IMR-90 (cell line): ENCODE results near the gene EMC8. TPM values are rescaled to one million over a fixed set of nuclear protein-coding genes. Genes with fewer than 3 reads are reported as not detected.

Source experiments
- ATAC-seq: fragments of 200-7000 bp; cut with Tn5 transposase; 2 replicates; pipeline ENCODE4 v1.9.1; 2020; ENCODE audit warnings: low read depth, mild to moderate bottlenecking, moderate library complexity
- BruUV-seq: library from RNA; stranded (reverse); fragments of 400-500 nt; replicated peaks from 2 replicates; lab custom pipeline; 2021; lab: Mats Ljungman, UMichigan
- CTCF ChIA-PET: fragments of 300-600 bp; formaldehyde crosslinking; extraction: SDS; loops from one replicate; lab custom pipeline; 2021; ENCODE audit warnings: antibody characterized with exemption; lab: Yijun Ruan, JAX
- POLR2A ChIA-PET: fragments of 300-600 bp; sonication (Branson Sonifier 250); formaldehyde crosslinking; loops from one replicate; lab custom pipeline; 2022; ENCODE audit warnings: antibody characterized with exemption; ENCODE audit not compliant: unreplicated experiment; lab: Charles Lee
- DNase-seq: peaks from one replicate; pipeline ENCODE4 v3.0.0; 2013
- H2AFZ ChIP-seq: replicated peaks from 2 replicates; pipeline ENCODE3; 2013; ENCODE audit warnings: low read length, mild to moderate bottlenecking; ENCODE audit not compliant: poor library complexity
- H2AK5ac ChIP-seq: 2 replicates; pipeline ENCODE4 v1.6.1; 2013; ENCODE audit warnings: low read depth, low read length, inconsistent platforms
- H2AK9ac ChIP-seq: replicated peaks from 2 replicates; pipeline ENCODE3; 2013; ENCODE audit warnings: mild to moderate bottlenecking, low read depth, low read length, moderate library complexity; ENCODE audit not compliant: poor library complexity
- H2BK120ac ChIP-seq: 2 replicates; pipeline ENCODE4 v1.6.1; 2013; ENCODE audit warnings: low read depth, low read length, inconsistent platforms
- H2BK15ac ChIP-seq: 3 replicates; pipeline ENCODE4 v1.6.1; 2013; ENCODE audit warnings: low read depth, low read length, inconsistent platforms
- H2BK20ac ChIP-seq: 2 replicates; pipeline ENCODE4 v1.6.1; 2013; ENCODE audit warnings: low read depth, mild to moderate bottlenecking, inconsistent platforms, low read length, moderate library complexity
- H2BK5ac ChIP-seq: 2 replicates; pipeline ENCODE4 v1.6.1; 2013; ENCODE audit warnings: mild to moderate bottlenecking, low read depth, low read length, inconsistent platforms; ENCODE audit not compliant: poor library complexity, severe bottlenecking
- H3K14ac ChIP-seq: replicated peaks from 2 replicates; pipeline ENCODE4 v1.6.1; 2013; ENCODE audit warnings: low read depth, low read length, inconsistent platforms
- H3K18ac ChIP-seq: 2 replicates; pipeline ENCODE4 v1.6.1; 2013; ENCODE audit warnings: low read depth, low read length, control low read depth
- H3K23ac ChIP-seq: 2 replicates; pipeline ENCODE4 v1.6.1; 2013; ENCODE audit warnings: low read depth, low read length, inconsistent platforms
- H3K27ac ChIP-seq: 2 replicates; pipeline ENCODE4 v1.5.1; 2013; ENCODE audit warnings: mild to moderate bottlenecking, control low read depth, low read length; ENCODE audit not compliant: insufficient read depth
- H3K27me3 ChIP-seq: 2 replicates; pipeline ENCODE4 v1.6.1; 2013; ENCODE audit warnings: low read length; ENCODE audit not compliant: control insufficient read depth, insufficient read depth
- H3K36me3 ChIP-seq: 2 replicates; pipeline ENCODE4 v1.6.1; 2013; ENCODE audit warnings: low read length, mixed read lengths; ENCODE audit not compliant: control insufficient read depth, insufficient read depth
- H3K4ac ChIP-seq: 2 replicates; pipeline ENCODE4 v1.6.1; 2013; ENCODE audit warnings: low read depth, low read length, inconsistent platforms
- H3K4me1 ChIP-seq: 2 replicates; pipeline ENCODE4 v1.6.1; 2013; ENCODE audit warnings: low read length, mixed read lengths; ENCODE audit not compliant: control insufficient read depth, insufficient read depth
- H3K4me2 ChIP-seq: 2 replicates; pipeline ENCODE4 v1.6.1; 2013; ENCODE audit warnings: low read depth, mild to moderate bottlenecking, control low read depth, low read length, moderate library complexity
- H3K4me3 ChIP-seq: 2 replicates; pipeline ENCODE4 v1.5.1; 2013; ENCODE audit warnings: low read depth, mild to moderate bottlenecking, control low read depth, low read length, moderate library complexity; ENCODE audit not compliant: insufficient read depth
- H3K56ac ChIP-seq: 2 replicates; pipeline ENCODE4 v1.6.1; 2013; ENCODE audit warnings: low read length, inconsistent platforms; ENCODE audit not compliant: insufficient read depth; ENCODE audit errors: extremely low read depth
- H3K79me1 ChIP-seq, 2 experiments: 2 replicates each; pipeline ENCODE4 v1.6.1; 2013; ENCODE audit warnings: low read length in 2 of 2, inconsistent platforms in 1 of 2, low read depth in 1 of 2
- H3K9ac ChIP-seq: 2 replicates; pipeline ENCODE4 v1.6.1; 2013; ENCODE audit warnings: low read depth, low read length, control low read depth
- H3K9me1 ChIP-seq: 2 replicates; pipeline ENCODE4 v1.6.1; 2013; ENCODE audit warnings: low read length, inconsistent platforms; ENCODE audit not compliant: insufficient read depth
- H3K9me3 ChIP-seq: 2 replicates; pipeline ENCODE4 v1.6.1; 2013; ENCODE audit warnings: low read length; ENCODE audit not compliant: control insufficient read depth, insufficient read depth
- H4K20me1 ChIP-seq: 2 replicates; pipeline ENCODE4 v1.6.1; 2013; ENCODE audit warnings: low read length, inconsistent platforms; ENCODE audit not compliant: insufficient read depth
- H4K5ac ChIP-seq: 2 replicates; pipeline ENCODE4 v1.6.1; 2013; ENCODE audit warnings: mild to moderate bottlenecking, low read depth, low read length, control low read depth
- H4K8ac ChIP-seq, 2 experiments: 2 replicates each; pipeline ENCODE4 v1.6.1; 2013; ENCODE audit warnings: low read depth in 2 of 2, low read length in 2 of 2, control low read depth in 1 of 2, inconsistent platforms in 1 of 2
- H4K91ac ChIP-seq: 2 replicates; pipeline ENCODE4 v1.6.1; 2013; ENCODE audit warnings: low read depth, low read length, inconsistent platforms; ENCODE audit not compliant: insufficient read depth
- BHLHE40 ChIP-seq: fragments of 150-350 bp; IDR thresholded peaks from 2 replicates; pipeline ENCODE4 v1.6.1; 2016; ENCODE audit warnings: mild to moderate bottlenecking, low read depth, low read length
- CEBPB ChIP-seq: IDR thresholded peaks from 2 replicates; pipeline ENCODE4 v1.6.1; 2012; ENCODE audit warnings: low read depth, low read length, improper control_type of control experiment
- CHD1 ChIP-seq: IDR thresholded peaks from 2 replicates; pipeline ENCODE4 v1.6.1; 2012; ENCODE audit warnings: low read depth, low read length, improper control_type of control experiment
- ELK1 ChIP-seq: fragments of 150-350 bp; IDR thresholded peaks from 2 replicates; pipeline ENCODE4 v1.6.1; 2016; ENCODE audit warnings: low read depth, mild to moderate bottlenecking, low read length, moderate library complexity, borderline replicate concordance
- FOS ChIP-seq: fragments of 150-350 bp; IDR thresholded peaks from 2 replicates; pipeline ENCODE4 v1.6.1; 2016; ENCODE audit warnings: low read depth, low read length
- MAFK ChIP-seq: IDR thresholded peaks from 2 replicates; pipeline ENCODE4 v1.6.1; 2012; ENCODE audit warnings: low read depth, low read length, improper control_type of control experiment
- MAZ ChIP-seq: IDR thresholded peaks from 2 replicates; pipeline ENCODE4 v1.6.1; 2012; ENCODE audit warnings: low read depth, mild to moderate bottlenecking, low read length, improper control_type of control experiment, moderate library complexity, borderline replicate concordance
- MXI1 ChIP-seq: IDR thresholded peaks from 2 replicates; pipeline ENCODE4 v1.6.1; 2012; ENCODE audit warnings: low read depth, mild to moderate bottlenecking, low read length, moderate library complexity, borderline replicate concordance
- NFE2L2 ChIP-seq: fragments of 150-350 bp; IDR thresholded peaks from 2 replicates; pipeline ENCODE4 v1.6.1; 2016; ENCODE audit warnings: low read depth, mild to moderate bottlenecking, low read length
- POLR2A ChIP-seq: IDR thresholded peaks from 2 replicates; pipeline ENCODE4 v1.6.1; 2012; ENCODE audit warnings: mild to moderate bottlenecking, low read depth, low read length
- RAD21 ChIP-seq: IDR thresholded peaks from 2 replicates; pipeline ENCODE4 v1.6.1; 2012; ENCODE audit warnings: low read length, improper control_type of control experiment
- RCOR1 ChIP-seq: IDR thresholded peaks from 2 replicates; pipeline ENCODE4 v1.6.1; 2012; ENCODE audit warnings: mild to moderate bottlenecking, low read length, improper control_type of control experiment; ENCODE audit not compliant: insufficient replicate concordance
- RFX5 ChIP-seq: IDR thresholded peaks from 2 replicates; pipeline ENCODE4 v1.8.0; 2012; ENCODE audit warnings: low read depth, mild to moderate bottlenecking, low read length, moderate library complexity
- SMC3 ChIP-seq: fragments of 150-350 bp; IDR thresholded peaks from 2 replicates; pipeline ENCODE4 v1.6.1; 2016; ENCODE audit warnings: low read depth, mild to moderate bottlenecking, antibody characterized with exemption, low read length, moderate library complexity
- USF2 ChIP-seq: fragments of 150-350 bp; IDR thresholded peaks from 2 replicates; pipeline ENCODE4 v1.6.1; 2017; ENCODE audit warnings: mild to moderate bottlenecking, antibody characterized with exemption, low read length, low read depth
- WGBS, 2 experiments: methylation state at CpG; one replicate each; pipeline versions ENCODE4 v1.1.5 to v1.1.7; 2013; ENCODE audit warnings: missing lambda C conversion rate in 2 of 2; ENCODE audit not compliant: insufficient read length in 1 of 2; ENCODE audit errors: extremely low coverage in 2 of 2; 5-methylcytosine and 5-hydroxymethylcytosine counted together
- dilution Hi-C: fragments of 300-500 bp; cut with HindIII; formaldehyde crosslinking; loops from one replicate; pipeline ENCODE4 v1.14.3; 2018; ENCODE audit warnings: low sequenced_read_pairs; ENCODE audit not compliant: unreplicated experiment
- in situ Hi-C: fragments of 300-500 bp; cut with MboI; formaldehyde crosslinking; loops from 3 replicates; pipeline ENCODE4 v1.14.3; 2019; ENCODE audit warnings: low sequenced_read_pairs, inconsistent platforms, mixed read lengths
- intact Hi-C: fragments of 100-400 bp; cut with micrococcal nuclease; formaldehyde crosslinking; loops from 2 replicates; pipeline ENCODE4 v1.10.0; 2022
- polyA plus RNA-seq, 3 experiments: library from polyadenylated mRNA; depleted of rRNA; stranded (reverse); fragments of >200 nt; gene quantifications; 2 replicates each; pipeline ENCODE4 v1.2.3, GENCODE V29; 2012; ENCODE audit warnings: low replicate concordance in 1 of 3
- total RNA-seq: library from RNA; depleted of rRNA; stranded (reverse); fragments of >200 nt; gene quantifications from 2 replicates; pipeline ENCODE4 v1.2.3, GENCODE V29; 2012

The EMC8 gene
- total and polyA plus RNA-seq, 2 of the 4 experiments (the other 2 are of a cell fraction) = 23.7 to 48.9 TPM

- Histone ChIP-seq H3K9me3 (no peaks in the 10 kb centered on the region), H4K8ac (peak overlapping the region in 1 of 2 experiments; percentile 26; a peak in 1 of 4 replicates), H2AK9ac (peak overlapping the region; percentile 71), H4K91ac (peak overlapping the region; percentile 31), H2BK5ac (peak overlapping the region; percentile 6), H3K79me1 (peaks cover 0 to 7% of the 10 kb centered on the region in 2 experiments; a peak in 1 of 4 replicates), H3K4me3 (no peak overlapping the region), H3K23ac (no peak overlapping the region), H2AFZ (peak overlapping the region; percentile 55), H3K4me2 (no peak overlapping the region), H2BK120ac (peak overlapping the region; percentile 24; the same call in 1 of the 2 replicates), H3K9ac (no peak overlapping the region), H2BK15ac (peak overlapping the region; percentile 33; the same call in 1 of the 3 replicates), H3K4me1 (peaks cover 29% of the 10 kb centered on the region), H3K9me1 (peaks cover 10% of the 10 kb centered on the region), H3K14ac (no peak overlapping the region; the same call in 1 of the 2 replicates), H3K18ac (no peak overlapping the region), H3K56ac (no peak overlapping the region), H4K20me1 (peaks cover 7% of the 10 kb centered on the region; the same call in 1 of the 2 replicates), H2BK20ac (peak overlapping the region; percentile 2), H3K27ac (no peak overlapping the region), H3K4ac (peak overlapping the region; percentile 49), H4K5ac (no peak overlapping the region), H3K36me3 (no peaks in the 10 kb centered on the region), H3K27me3 (no peaks in the 10 kb centered on the region; the same call in 1 of the 2 replicates), H2AK5ac (peak overlapping the region; percentile 72)
- ChIA-PET CTCF (no interaction called here), POLR2A (no interaction called here)
- 78% methylated on average over 19 of the region's 25 CpGs; no CpG with 5 or more reads in 1 of the 2 experiments for WGBS, 2 experiments
- DNase-seq (peak; percentile 62), ATAC-seq (no peak)
- dilution Hi-C loops = no loop called here
- intact Hi-C loops = no loop called here
- no TSS peak for BruUV-seq
- TF ChIP-seq USF2 = no peak
- TF ChIP-seq POLR2A = no peak
- TF ChIP-seq MXI1 = no peak
- no peak for TF ChIP-seq MAFK
- no peak for TF ChIP-seq SMC3
- no peak for TF ChIP-seq RCOR1
- no peak for TF ChIP-seq RAD21
- no peak for TF ChIP-seq CHD1
- no peak for TF ChIP-seq FOS
- no peak for TF ChIP-seq BHLHE40
- TF ChIP-seq NFE2L2 = no peak
- no peak for TF ChIP-seq ELK1
- TF ChIP-seq MAZ = no peak
- TF ChIP-seq RFX5 = no peak
- no peak for TF ChIP-seq CEBPB
- in situ Hi-C loops = no loop called here
These were observed 43.2 kb downstream of the EMC8 start for GRCh38 chr16:85755929-85756768.
